Measurements from ENCODE around the gene ENTPD8.

Gene ENTPD8

GRCh38 chr9:137406085-137406760 is 34.9 kb downstream of the ENTPD8 start:
- TF ChIP-seq USF1 (IDR thresholded peaks at IDR 0.05) = no peak
- TF ChIP-seq TEAD4 (IDR thresholded peaks at IDR 0.05) = no peak
- no peak for TF ChIP-seq TAF1 (IDR thresholded peaks at IDR 0.05; ENCODE audit: low read depth)
- TF ChIP-seq CEBPB (IDR thresholded peaks at IDR 0.05) = no peak
- no peak for TF ChIP-seq MAX (IDR thresholded peaks at IDR 0.05)
- TF ChIP-seq ZBTB7A (IDR thresholded peaks at IDR 0.05; ENCODE audit: low read depth) = no peak
- no peak for TF ChIP-seq CREB1 (IDR thresholded peaks at IDR 0.05; ENCODE audit: low read depth)
- no peak for TF ChIP-seq RAD21 (IDR thresholded peaks at IDR 0.05; ENCODE audit: low read depth)
- no peak for TF ChIP-seq YY1 (IDR thresholded peaks at IDR 0.05; ENCODE audit: low read depth)

GRCh38 chr9:137405677-137406081 is 35.5 kb downstream of the ENTPD8 start:
- TF ChIP-seq TCF12 (IDR thresholded peaks at IDR 0.05; ENCODE audit: low read depth) (no peak), CEBPB (IDR thresholded peaks at IDR 0.05) (no peak)

- TF ChIP-seq CREB1 (IDR thresholded peaks at IDR 0.05; ENCODE audit: low read depth) (no peak), NFIC (IDR thresholded peaks at IDR 0.05) (no peak), EGR1 (IDR thresholded peaks at IDR 0.05) (no peak), MAX (IDR thresholded peaks at IDR 0.05) (no peak), TAF1 (IDR thresholded peaks at IDR 0.05; ENCODE audit: low read depth) (no peak), CEBPB (IDR thresholded peaks at IDR 0.05) (no peak), EP300 (IDR thresholded peaks at IDR 0.05; ENCODE audit: borderline replicate concordance) (no peak), TCF12 (IDR thresholded peaks at IDR 0.05; ENCODE audit: low read depth) (no peak), ZBTB7A (IDR thresholded peaks at IDR 0.05; ENCODE audit: low read depth) (no peak), FOXM1 (IDR thresholded peaks at IDR 0.05; ENCODE audit: borderline replicate concordance, low read depth) (no peak), YY1 (IDR thresholded peaks at IDR 0.05; ENCODE audit: low read depth) (no peak), TEAD4 (IDR thresholded peaks at IDR 0.05) (no peak), USF1 (IDR thresholded peaks at IDR 0.05) (no peak), RAD21 (IDR thresholded peaks at IDR 0.05; ENCODE audit: low read depth) (no peak), REST (IDR thresholded peaks at IDR 0.05; ENCODE audit: low read depth) (no peak)
Measured at GRCh38 chr9:137404961-137405567, 36.1 kb downstream of the ENTPD8 start.

- TF ChIP-seq RAD21 (IDR thresholded peaks at IDR 0.05; ENCODE audit: low read depth) (no peak), CEBPB (IDR thresholded peaks at IDR 0.05) (no peak), TCF12 (IDR thresholded peaks at IDR 0.05; ENCODE audit: low read depth) (no peak), NFIC (IDR thresholded peaks at IDR 0.05) (no peak), MAX (IDR thresholded peaks at IDR 0.05) (no peak)
Measured at GRCh38 chr9:137403269-137403668, 37.9 kb downstream of the ENTPD8 start.

GRCh38 chr9:137402746-137403145 is 38.4 kb downstream of the ENTPD8 start:
- TF ChIP-seq TEAD4 (IDR thresholded peaks at IDR 0.05) (no peak), EP300 (IDR thresholded peaks at IDR 0.05; ENCODE audit: borderline replicate concordance) (no peak), TAF1 (IDR thresholded peaks at IDR 0.05; ENCODE audit: low read depth) (no peak), MAX (IDR thresholded peaks at IDR 0.05) (no peak), CEBPB (IDR thresholded peaks at IDR 0.05) (no peak), YY1 (IDR thresholded peaks at IDR 0.05; ENCODE audit: low read depth) (no peak), CREB1 (IDR thresholded peaks at IDR 0.05; ENCODE audit: low read depth) (no peak), RAD21 (IDR thresholded peaks at IDR 0.05; ENCODE audit: low read depth) (no peak)

- TF ChIP-seq YY1 (IDR thresholded peaks at IDR 0.05; ENCODE audit: low read depth) (no peak), ZBTB7A (IDR thresholded peaks at IDR 0.05; ENCODE audit: low read depth) (no peak), REST (IDR thresholded peaks at IDR 0.05; ENCODE audit: low read depth) (no peak), USF1 (IDR thresholded peaks at IDR 0.05) (no peak), TCF12 (IDR thresholded peaks at IDR 0.05; ENCODE audit: low read depth) (no peak), NFIC (IDR thresholded peaks at IDR 0.05) (no peak), RAD21 (IDR thresholded peaks at IDR 0.05; ENCODE audit: low read depth) (no peak)
Measured at GRCh38 chr9:137398561-137399468, 42.3 kb downstream of the ENTPD8 start.

All from Ishikawa (cell line).